ENCODE measurements around the gene ARRDC3. TPM values are rescaled to one million over a fixed set of nuclear protein-coding genes. Genes with fewer than 3 reads are reported as not detected.

The ARRDC3 gene, protein sequence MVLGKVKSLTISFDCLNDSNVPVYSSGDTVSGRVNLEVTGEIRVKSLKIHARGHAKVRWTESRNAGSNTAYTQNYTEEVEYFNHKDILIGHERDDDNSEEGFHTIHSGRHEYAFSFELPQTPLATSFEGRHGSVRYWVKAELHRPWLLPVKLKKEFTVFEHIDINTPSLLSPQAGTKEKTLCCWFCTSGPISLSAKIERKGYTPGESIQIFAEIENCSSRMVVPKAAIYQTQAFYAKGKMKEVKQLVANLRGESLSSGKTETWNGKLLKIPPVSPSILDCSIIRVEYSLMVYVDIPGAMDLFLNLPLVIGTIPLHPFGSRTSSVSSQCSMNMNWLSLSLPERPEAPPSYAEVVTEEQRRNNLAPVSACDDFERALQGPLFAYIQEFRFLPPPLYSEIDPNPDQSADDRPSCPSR
- polyA plus RNA-seq (2013) = 86.8 TPM

DNA sequence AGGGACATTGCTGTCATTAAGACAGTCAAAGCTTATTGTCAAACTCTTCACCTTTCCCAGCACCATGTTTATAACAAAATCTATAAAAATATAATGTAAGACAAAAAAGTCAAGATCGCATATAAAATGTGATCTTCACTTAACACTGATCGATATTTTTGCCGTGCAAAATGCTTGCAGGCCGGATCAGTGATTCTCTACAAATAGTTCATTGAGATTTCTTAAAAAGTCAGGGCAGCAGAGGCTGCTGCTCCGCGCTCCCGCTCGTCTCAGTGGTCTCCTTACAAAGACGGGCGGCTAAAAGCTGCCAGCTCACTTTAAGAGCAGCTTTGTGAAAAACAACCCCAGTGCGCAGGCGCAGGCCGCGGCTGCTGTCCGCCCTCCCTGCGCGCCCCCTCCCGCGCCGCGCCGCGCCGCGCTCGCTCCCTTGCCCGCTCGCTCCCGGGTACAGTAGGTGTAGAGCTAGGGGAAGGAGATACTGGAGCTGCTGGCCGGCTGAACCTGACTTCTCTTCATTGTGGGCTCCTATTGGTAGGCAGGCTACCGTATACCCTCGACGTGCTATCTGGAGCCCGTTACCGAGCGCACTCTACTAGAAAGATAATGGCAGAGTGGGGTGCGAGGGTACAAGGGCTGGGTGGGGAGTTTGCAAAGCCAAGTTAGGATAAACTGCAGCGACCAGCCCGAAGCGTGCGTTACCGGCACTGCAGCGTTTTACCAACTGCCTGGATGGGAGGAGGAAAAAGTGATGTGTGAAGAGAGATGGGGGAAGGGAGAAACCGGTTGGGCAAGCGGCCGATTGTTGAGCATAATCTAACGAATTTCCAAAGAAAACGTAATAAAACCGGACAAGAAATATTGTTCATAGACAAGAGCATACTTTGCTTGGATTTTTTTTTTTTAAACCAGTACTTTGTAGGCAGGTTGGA lies at the start of gene ARRDC3:
ARRDC3 (minus strand) TSS at position 291 of the 929 bp plus-strand sequence; CDS start at position 66, 225 bp downstream.
- peaks cover 10 to 24% (median 19%) of the 10 kb centered on the region in 4 experiments for H3K4me1 ChIP-seq (ENCODE audit: control extremely low read depth in 1 of 4, control insufficient read depth in 4 of 4, insufficient read depth in 4 of 4, low read length in 3 of 4)
- H3K4me3 ChIP-seq (ENCODE audit: control insufficient read depth in 1 of 7, extremely low read depth in 1 of 7, insufficient read depth in 4 of 7, low read depth in 2 of 7, low read length in 6 of 7) = peak within 1 kb of the TSS; percentile 32 to 99 (median 88)
- WGBS (ENCODE audit: insufficient coverage) = 0% methylated on average over 34 of the region's 49 CpGs
- H3K36me3 ChIP-seq (ENCODE audit: control insufficient read depth in 4 of 4, insufficient read depth in 4 of 4, low read length in 3 of 4) = no peaks in the 10 kb centered on the region
- DNase-seq = peak; percentile 94 to 97 (median 96)
- H3K9me3 ChIP-seq (ENCODE audit: control extremely low read depth in 1 of 5, control insufficient read depth in 4 of 5, insufficient read depth in 2 of 5, low read depth in 1 of 5, low read length in 4 of 5) = no peaks in the 10 kb centered on the region
- no peaks in the 10 kb centered on the region for H3K27me3 ChIP-seq (replicated peaks in 2 of 5; ENCODE audit: control insufficient read depth in 4 of 5, insufficient read depth in 5 of 5, low read length in 4 of 5)
- CTCF ChIA-PET = interaction anchor here (0.6 to 7.4 kb wide), 20 partner anchors 36 to 521 kb away, joined by 3 to 65 read pairs (median 10); no protein-coding TSS in a partner anchor
- POLR2A ChIA-PET = interaction anchor here (0.6 to 1.6 kb wide), 7 partner anchors 11 to 521 kb away, joined by 3 to 9 read pairs (median 3); no protein-coding TSS in a partner anchor
- H3K27ac ChIP-seq (ENCODE audit: insufficient read depth in 1 of 2, low read depth in 1 of 2, low read length in 2 of 2, poor library complexity in 1 of 2, severe bottlenecking in 2 of 2) = peak within 1 kb of the TSS; percentile 96 to 99

- CTCF ChIA-PET = interaction anchor here (3.0 kb wide), 1 partner anchor 11 kb away, joined by 20 read pairs; no protein-coding TSS in a partner anchor
Measured at GRCh38 chr5:91430949-91431348, 47.8 kb upstream of the ARRDC3 start.

DNA sequence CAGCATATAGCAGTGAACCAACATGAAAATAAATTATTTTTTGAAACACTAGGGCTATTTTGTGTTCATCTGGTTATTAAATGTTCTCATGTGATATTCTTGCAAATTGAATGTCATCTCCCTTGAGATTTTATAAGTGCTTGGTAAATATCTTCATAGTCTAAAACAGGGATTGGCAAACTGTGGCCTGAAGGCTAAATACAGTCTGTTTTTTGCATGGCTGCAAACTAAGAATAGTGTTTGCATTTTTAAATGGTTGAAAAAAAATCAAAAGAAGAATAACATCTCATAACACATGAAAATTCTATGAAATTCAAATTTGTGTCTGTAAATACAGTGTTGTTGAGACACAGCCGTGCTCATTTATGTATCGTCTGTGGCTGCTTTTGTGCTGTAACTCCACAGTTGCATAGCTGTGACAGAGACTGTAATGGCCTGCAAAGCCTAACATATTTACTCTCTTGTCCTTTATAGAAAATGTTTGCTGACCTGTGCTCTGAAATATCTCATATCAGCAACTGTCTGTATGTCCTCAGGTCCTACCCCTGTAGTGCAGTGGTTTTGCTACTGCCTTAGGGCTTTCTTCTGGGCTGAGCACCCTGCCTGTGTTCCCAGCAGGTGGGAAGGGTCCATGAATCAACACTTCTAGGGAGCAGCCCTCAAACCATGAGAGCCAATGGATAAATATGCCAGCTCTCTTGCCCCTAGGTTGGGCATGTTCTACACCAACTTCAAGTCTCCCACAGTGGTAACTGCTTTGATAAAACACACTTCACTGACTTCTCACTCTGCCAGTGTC lies 41.7 kb upstream of the ARRDC3 start:
- H3K27me3 ChIP-seq (replicated peaks in 2 of 5; ENCODE audit: control insufficient read depth in 4 of 5, insufficient read depth in 5 of 5, low read length in 4 of 5) = no peaks in the 10 kb centered on the region
- H3K9me3 ChIP-seq (ENCODE audit: control extremely low read depth in 1 of 5, control insufficient read depth in 4 of 5, insufficient read depth in 2 of 5, low read depth in 1 of 5, low read length in 4 of 5) = peaks cover 0 to 9% (median 0%) of the 10 kb centered on the region in 5 experiments
- no peak for DNase-seq
- CTCF ChIA-PET = no interaction called here
- H3K27ac ChIP-seq (ENCODE audit: insufficient read depth in 1 of 2, low read depth in 1 of 2, low read length in 2 of 2, poor library complexity in 1 of 2, severe bottlenecking in 2 of 2) = no peak overlapping the region
- H3K36me3 ChIP-seq (ENCODE audit: control insufficient read depth in 4 of 4, insufficient read depth in 4 of 4, low read length in 3 of 4) = no peaks in the 10 kb centered on the region
- H3K4me3 ChIP-seq (ENCODE audit: control insufficient read depth in 1 of 7, extremely low read depth in 1 of 7, insufficient read depth in 4 of 7, low read depth in 2 of 7, low read length in 6 of 7) = no peak overlapping the region
- 100% methylated on average over 2 of the region's 2 CpGs for WGBS (ENCODE audit: insufficient coverage)
- H3K4me1 ChIP-seq (ENCODE audit: control extremely low read depth in 1 of 4, control insufficient read depth in 4 of 4, insufficient read depth in 4 of 4, low read length in 3 of 4) = peaks cover 0 to 10% (median under 1%) of the 10 kb centered on the region in 4 experiments
- POLR2A ChIA-PET = no interaction called here

More at GRCh38 chr5:91430949-91431348, 47.8 kb upstream of the ARRDC3 start:
- peaks cover 0 to 10% (median 2%) of the 10 kb centered on the region in 4 experiments for H3K4me1 ChIP-seq (ENCODE audit: control extremely low read depth in 1 of 4, control insufficient read depth in 4 of 4, insufficient read depth in 4 of 4, low read length in 3 of 4)
- H3K9me3 ChIP-seq (ENCODE audit: control extremely low read depth in 1 of 5, control insufficient read depth in 4 of 5, insufficient read depth in 2 of 5, low read depth in 1 of 5, low read length in 4 of 5) = peaks cover 0 to 9% (median 2%) of the 10 kb centered on the region in 5 experiments
- no peak for DNase-seq
- H3K27me3 ChIP-seq (replicated peaks in 2 of 5; ENCODE audit: control insufficient read depth in 4 of 5, insufficient read depth in 5 of 5, low read length in 4 of 5) = no peaks in the 10 kb centered on the region
- no peak overlapping the region for H3K4me3 ChIP-seq (ENCODE audit: control insufficient read depth in 1 of 7, extremely low read depth in 1 of 7, insufficient read depth in 4 of 7, low read depth in 2 of 7, low read length in 6 of 7)
- H3K36me3 ChIP-seq (ENCODE audit: control insufficient read depth in 4 of 4, insufficient read depth in 4 of 4, low read length in 3 of 4) = no peaks in the 10 kb centered on the region
- POLR2A ChIA-PET = no interaction called here
- no peak overlapping the region for H3K27ac ChIP-seq (ENCODE audit: insufficient read depth in 1 of 2, low read depth in 1 of 2, low read length in 2 of 2, poor library complexity in 1 of 2, severe bottlenecking in 2 of 2)

DNA sequence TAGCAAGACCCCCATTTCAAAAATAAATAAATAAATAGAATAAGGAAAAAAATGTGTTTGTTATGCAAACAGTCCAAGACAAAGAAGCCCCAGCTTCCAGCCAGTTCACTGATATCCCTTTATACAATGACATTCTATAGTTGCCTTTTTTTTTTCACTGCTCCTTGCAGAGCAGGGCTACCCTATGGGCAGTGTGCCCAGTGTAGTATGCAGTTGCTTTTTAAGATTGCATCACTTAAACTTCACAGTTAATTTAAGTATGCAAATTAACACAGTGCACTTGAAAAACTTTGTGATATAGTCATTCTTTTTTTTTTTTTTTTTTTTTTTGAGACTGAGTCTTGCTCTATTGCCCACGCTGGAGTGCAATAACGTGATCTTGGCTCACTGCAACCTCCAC lies 40.8 kb upstream of the ARRDC3 start:
- Histone ChIP-seq H3K27ac (ENCODE audit: insufficient read depth in 1 of 2, low read depth in 1 of 2, low read length in 2 of 2, poor library complexity in 1 of 2, severe bottlenecking in 2 of 2) (no peak overlapping the region), H3K27me3 (replicated peaks in 2 of 5; ENCODE audit: control insufficient read depth in 4 of 5, insufficient read depth in 5 of 5, low read length in 4 of 5) (no peaks in the 10 kb centered on the region), H3K4me1 (ENCODE audit: control extremely low read depth in 1 of 4, control insufficient read depth in 4 of 4, insufficient read depth in 4 of 4, low read length in 3 of 4) (peaks cover 0 to 10% (median under 1%) of the 10 kb centered on the region in 4 experiments), H3K9me3 (ENCODE audit: control extremely low read depth in 1 of 5, control insufficient read depth in 4 of 5, insufficient read depth in 2 of 5, low read depth in 1 of 5, low read length in 4 of 5) (peaks cover 0 to 5% (median 0%) of the 10 kb centered on the region in 5 experiments), H3K36me3 (ENCODE audit: control insufficient read depth in 4 of 4, insufficient read depth in 4 of 4, low read length in 3 of 4) (no peaks in the 10 kb centered on the region), H3K4me3 (ENCODE audit: control insufficient read depth in 1 of 7, extremely low read depth in 1 of 7, insufficient read depth in 4 of 7, low read depth in 2 of 7, low read length in 6 of 7) (no peak overlapping the region)
- WGBS (ENCODE audit: insufficient coverage) = 95% methylated on average over 2 of the region's 2 CpGs
- no peak for DNase-seq
- POLR2A ChIA-PET = no interaction called here
- CTCF ChIA-PET = interaction anchor here (0.8 to 1.4 kb wide), 3 partner anchors 39 to 558 kb away, joined by 3 to 4 read pairs (median 4); no protein-coding TSS in a partner anchor

GRCh38 chr5:91420879-91421278 lies 37.8 kb upstream of the ARRDC3 start:
- Histone ChIP-seq H3K36me3 (ENCODE audit: control insufficient read depth in 4 of 4, insufficient read depth in 4 of 4, low read length in 3 of 4) (no peaks in the 10 kb centered on the region), H3K9me3 (ENCODE audit: control extremely low read depth in 1 of 5, control insufficient read depth in 4 of 5, insufficient read depth in 2 of 5, low read depth in 1 of 5, low read length in 4 of 5) (no peaks in the 10 kb centered on the region), H3K4me1 (ENCODE audit: control extremely low read depth in 1 of 4, control insufficient read depth in 4 of 4, insufficient read depth in 4 of 4, low read length in 3 of 4) (peaks cover 0 to 10% (median under 1%) of the 10 kb centered on the region in 4 experiments), H3K4me3 (ENCODE audit: control insufficient read depth in 1 of 7, extremely low read depth in 1 of 7, insufficient read depth in 4 of 7, low read depth in 2 of 7, low read length in 6 of 7) (no peak overlapping the region), H3K27me3 (replicated peaks in 2 of 5; ENCODE audit: control insufficient read depth in 4 of 5, insufficient read depth in 5 of 5, low read length in 4 of 5) (no peaks in the 10 kb centered on the region), H3K27ac (ENCODE audit: insufficient read depth in 1 of 2, low read depth in 1 of 2, low read length in 2 of 2, poor library complexity in 1 of 2, severe bottlenecking in 2 of 2) (no peak overlapping the region)
- ChIA-PET POLR2A (no interaction called here), CTCF (interaction anchor here (0.7 to 3.9 kb wide), 9 partner anchors 9 to 627 kb away, joined by 3 to 20 read pairs (median 12); no protein-coding TSS in a partner anchor)
- DNase-seq = peak in 1 of 3 donors; percentile 7
- 100% methylated on average over 1 of the region's 3 CpGs for WGBS (ENCODE audit: insufficient coverage)
